BE2C (cell line): ENCODE results near the gene GIT1.

ENCODE experiments used
- DNase-seq: peaks from one replicate; pipeline ENCODE4 v3.0.0-alpha.2; 2020
- H3K27me3 ChIP-seq: fragments of 250-450 bp; sonication (Bioruptor Pico); 2 replicates; pipeline ENCODE4 v1.5.1; 2020; ENCODE audit warnings: mild to moderate bottlenecking
- H3K36me3 ChIP-seq: fragments of 250-450 bp; sonication (Bioruptor Pico); 2 replicates; pipeline ENCODE4 v1.5.1; 2020; ENCODE audit warnings: mild to moderate bottlenecking
- H3K4me1 ChIP-seq: fragments of 250-450 bp; sonication (Bioruptor Pico); 2 replicates; pipeline ENCODE4 v1.5.1; 2020
- H3K4me3 ChIP-seq: 2 replicates; pipeline ENCODE4 v1.5.1; 2011; ENCODE audit warnings: low read depth, low read length
- H3K9me3 ChIP-seq: fragments of 250-450 bp; sonication (Bioruptor Pico); 2 replicates; pipeline ENCODE4 v1.5.1; 2020
- TF ChIP-seq, protein P1 (sequence below): IDR thresholded peaks from 2 replicates; pipeline ENCODE4 v1.5.1; 2012; ENCODE audit warnings: mild to moderate bottlenecking, low read depth, low read length

The GIT1 gene

DNA sequence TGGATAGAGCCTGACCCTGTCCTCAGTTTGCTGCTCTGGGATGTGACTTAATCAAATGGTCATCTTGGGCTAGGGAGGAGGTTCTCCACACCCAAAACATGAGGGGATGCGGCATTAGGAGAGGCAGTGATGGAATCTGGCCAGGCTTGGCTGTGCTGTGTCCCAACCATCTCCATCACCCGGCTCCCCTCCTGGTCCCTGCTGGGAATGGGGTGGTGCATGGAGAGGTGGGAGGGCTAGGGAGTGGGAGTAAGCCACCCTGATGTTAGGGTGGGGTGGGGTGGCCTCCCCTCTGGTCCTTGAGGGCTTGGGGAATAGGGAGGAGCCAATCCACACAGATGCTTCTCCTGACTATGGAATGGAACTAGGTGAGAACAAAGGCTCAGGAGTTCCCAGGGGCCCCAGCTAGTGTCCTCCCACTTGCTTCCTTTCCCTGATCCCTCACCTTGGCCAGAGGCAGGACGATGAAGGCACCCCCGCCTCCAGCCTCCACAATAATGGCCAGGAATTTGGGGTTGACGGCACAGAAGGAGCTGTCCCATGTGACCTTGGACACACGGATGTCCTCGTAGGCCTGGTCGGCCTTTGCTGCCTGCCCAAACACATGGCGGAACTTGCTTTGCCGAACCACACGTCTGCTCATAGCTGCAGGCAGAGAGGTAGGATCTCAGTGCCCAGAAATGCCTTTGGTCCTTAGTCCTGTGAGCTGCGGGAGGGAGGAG is 31.5 kb upstream of the GIT1 start:
- Histone ChIP-seq H3K4me1 (peaks cover 15% of the 10 kb centered on the region), H3K36me3 (no peaks in the 10 kb centered on the region), H3K9me3 (no peaks in the 10 kb centered on the region), H3K4me3 (no peak overlapping the region), H3K27me3 (no peaks in the 10 kb centered on the region)
- TF ChIP-seq, protein P1, sequence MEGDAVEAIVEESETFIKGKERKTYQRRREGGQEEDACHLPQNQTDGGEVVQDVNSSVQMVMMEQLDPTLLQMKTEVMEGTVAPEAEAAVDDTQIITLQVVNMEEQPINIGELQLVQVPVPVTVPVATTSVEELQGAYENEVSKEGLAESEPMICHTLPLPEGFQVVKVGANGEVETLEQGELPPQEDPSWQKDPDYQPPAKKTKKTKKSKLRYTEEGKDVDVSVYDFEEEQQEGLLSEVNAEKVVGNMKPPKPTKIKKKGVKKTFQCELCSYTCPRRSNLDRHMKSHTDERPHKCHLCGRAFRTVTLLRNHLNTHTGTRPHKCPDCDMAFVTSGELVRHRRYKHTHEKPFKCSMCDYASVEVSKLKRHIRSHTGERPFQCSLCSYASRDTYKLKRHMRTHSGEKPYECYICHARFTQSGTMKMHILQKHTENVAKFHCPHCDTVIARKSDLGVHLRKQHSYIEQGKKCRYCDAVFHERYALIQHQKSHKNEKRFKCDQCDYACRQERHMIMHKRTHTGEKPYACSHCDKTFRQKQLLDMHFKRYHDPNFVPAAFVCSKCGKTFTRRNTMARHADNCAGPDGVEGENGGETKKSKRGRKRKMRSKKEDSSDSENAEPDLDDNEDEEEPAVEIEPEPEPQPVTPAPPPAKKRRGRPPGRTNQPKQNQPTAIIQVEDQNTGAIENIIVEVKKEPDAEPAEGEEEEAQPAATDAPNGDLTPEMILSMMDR = no peak
- DNase-seq = no peak

DNA sequence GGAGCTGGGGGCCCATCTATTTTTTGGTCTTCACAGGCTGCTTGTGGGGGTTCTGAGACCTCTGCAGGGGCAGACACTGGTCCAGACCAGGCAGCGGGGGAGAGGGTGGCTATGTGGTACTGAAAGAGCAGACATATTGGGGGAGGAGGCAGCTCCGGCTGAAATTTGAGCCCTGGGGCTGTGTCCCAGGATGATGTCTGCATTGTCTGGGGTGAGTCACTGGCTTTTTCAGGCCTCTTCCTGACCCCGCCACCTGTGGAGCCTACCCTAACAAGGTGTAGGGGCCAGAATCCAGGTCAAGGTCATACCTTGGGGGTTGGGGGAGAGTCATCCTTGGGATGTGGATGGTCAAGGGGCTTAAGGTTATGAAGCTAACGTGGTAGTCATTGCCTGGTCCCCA is 30.8 kb upstream of the GIT1 start:
- H3K4me1 ChIP-seq = peaks cover 9% of the 10 kb centered on the region
- no peaks in the 10 kb centered on the region for H3K9me3 ChIP-seq
- no peak for DNase-seq
- no peaks in the 10 kb centered on the region for H3K27me3 ChIP-seq
- H3K4me3 ChIP-seq = no peak overlapping the region
- 0 out of 2 replicates have a peak, but pooled peaks cover under 1% of the 10 kb centered on the region for H3K36me3 ChIP-seq
- TF ChIP-seq, protein P1 = no peak

DNA sequence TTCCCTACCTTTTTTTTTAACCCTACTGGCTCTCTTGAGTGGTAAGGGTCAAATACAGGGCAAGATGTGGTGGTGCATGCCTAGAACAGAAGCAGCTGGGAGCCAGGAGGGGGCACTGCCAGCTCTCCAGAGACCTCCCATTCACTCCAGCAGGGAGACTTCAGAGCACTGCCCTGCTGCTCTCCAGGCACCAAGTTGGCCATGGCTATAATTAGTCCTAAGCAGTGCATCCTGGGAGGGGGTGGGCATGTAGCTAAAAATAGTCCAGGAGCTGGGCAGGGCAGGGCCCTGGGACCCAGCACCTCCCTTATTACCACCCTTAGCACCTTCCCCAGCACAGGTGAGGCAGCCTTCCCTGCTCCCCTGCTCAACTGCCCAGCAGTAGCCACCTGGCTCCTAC is 29.8 kb upstream of the GIT1 start:
- Histone ChIP-seq H3K4me1 (0 out of 2 replicates have a peak, but pooled peaks cover 4% of the 10 kb centered on the region), H3K4me3 (no peak overlapping the region), H3K36me3 (0 out of 2 replicates have a peak, but pooled peaks cover 3% of the 10 kb centered on the region), H3K9me3 (no peaks in the 10 kb centered on the region), H3K27me3 (no peaks in the 10 kb centered on the region)
- TF ChIP-seq, protein P1 = peak; percentile 25
- DNase-seq = no peak

DNA sequence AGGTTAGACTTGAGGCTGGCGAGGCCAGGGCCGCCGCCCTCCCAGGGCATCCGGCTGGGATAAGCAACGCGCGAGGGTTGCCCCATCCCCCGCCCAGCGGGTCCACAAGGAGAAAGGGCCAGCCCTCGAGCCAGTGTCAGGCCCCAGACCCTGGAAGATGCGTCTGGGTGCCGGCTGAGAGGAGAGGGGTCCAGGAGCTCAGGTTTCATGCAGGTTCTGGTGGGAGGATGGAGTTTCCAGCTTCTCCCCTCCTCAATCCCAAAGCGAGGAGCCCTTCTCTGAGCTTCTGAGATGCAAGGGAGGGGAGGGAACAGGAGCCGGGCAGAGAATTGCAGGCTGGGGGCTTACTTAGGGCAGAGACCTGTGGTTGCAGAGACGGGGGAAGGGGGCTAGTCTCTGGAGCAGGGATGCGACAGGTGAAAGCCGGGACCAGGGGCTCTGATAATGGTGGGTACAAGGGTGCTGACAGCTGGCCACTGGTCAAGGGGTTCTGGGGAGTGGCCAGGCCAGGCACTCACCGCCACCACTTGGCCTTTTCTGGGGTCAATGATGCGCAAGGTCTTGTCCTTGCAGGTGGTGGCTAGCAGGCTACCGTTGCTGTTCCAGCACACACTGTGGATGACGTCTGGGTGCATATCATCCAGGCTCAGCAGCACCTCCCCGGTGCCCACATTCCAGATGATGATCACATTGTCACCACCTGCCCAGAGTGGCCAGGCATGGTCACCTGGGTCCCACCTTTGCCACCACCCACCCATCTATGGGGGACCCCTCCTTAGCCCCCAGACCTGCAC is 29.0 kb upstream of the GIT1 start:
- TF ChIP-seq, protein P1 = no peak
- H3K27me3 ChIP-seq = no peaks in the 10 kb centered on the region
- H3K9me3 ChIP-seq = no peaks in the 10 kb centered on the region
- peaks cover 7% of the 10 kb centered on the region; the same call in 1 of the 2 replicates for H3K36me3 ChIP-seq
- H3K4me3 ChIP-seq = no peak overlapping the region
- DNase-seq = no peak
- H3K4me1 ChIP-seq = 0 out of 2 replicates have a peak, but pooled peaks cover 4% of the 10 kb centered on the region

DNA sequence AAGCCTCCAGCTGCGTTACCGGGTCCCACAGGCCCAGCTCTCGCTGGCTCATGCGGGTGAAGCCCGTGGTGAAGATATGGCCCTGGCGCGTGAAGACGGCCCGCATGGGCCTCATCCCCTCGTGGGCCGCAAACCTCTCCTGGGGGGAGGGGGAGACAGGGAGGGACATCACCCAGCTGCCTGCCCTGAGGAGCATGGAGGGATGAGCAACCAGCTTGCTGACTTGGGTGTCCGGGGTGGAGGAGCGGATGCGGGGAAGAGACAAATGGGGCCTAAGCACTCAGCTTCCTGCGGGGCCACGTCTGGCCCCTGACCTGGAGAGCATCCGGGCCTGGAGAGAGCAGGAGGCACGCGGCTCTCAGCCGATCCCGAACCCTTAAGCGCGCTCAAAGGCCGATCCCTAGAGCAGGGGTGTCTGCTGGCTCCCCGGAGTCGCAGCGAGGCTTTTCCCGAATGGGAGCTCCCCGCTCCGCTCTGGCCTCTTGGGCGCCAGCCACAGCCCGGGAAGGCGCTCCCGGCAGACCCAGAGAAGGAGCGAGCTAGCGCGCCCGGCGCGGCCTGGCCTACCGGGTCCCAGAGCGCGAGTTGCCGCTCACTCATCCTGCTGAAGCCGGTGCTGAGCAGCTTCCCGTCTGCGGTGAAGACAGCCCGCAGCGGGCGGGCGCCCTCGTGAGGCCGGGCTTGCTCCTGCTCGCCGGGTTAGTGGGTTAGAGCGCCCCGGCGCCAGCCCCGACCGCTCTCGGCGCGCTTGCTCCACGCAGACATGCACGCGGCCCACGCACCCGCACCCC is 28.2 kb upstream of the GIT1 start:
- Histone ChIP-seq H3K4me1 (no peaks in the 10 kb centered on the region), H3K36me3 (peaks cover 12% of the 10 kb centered on the region), H3K9me3 (no peaks in the 10 kb centered on the region), H3K27me3 (no peaks in the 10 kb centered on the region), H3K4me3 (no peak overlapping the region)
- DNase-seq = no peak
- TF ChIP-seq, protein P1 = no peak
